Measurements from ENCODE around the gene FMO2.

FMO2 gene, protein sequence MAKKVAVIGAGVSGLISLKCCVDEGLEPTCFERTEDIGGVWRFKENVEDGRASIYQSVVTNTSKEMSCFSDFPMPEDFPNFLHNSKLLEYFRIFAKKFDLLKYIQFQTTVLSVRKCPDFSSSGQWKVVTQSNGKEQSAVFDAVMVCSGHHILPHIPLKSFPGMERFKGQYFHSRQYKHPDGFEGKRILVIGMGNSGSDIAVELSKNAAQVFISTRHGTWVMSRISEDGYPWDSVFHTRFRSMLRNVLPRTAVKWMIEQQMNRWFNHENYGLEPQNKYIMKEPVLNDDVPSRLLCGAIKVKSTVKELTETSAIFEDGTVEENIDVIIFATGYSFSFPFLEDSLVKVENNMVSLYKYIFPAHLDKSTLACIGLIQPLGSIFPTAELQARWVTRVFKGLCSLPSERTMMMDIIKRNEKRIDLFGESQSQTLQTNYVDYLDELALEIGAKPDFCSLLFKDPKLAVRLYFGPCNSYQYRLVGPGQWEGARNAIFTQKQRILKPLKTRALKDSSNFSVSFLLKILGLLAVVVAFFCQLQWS

GRCh38 chr1:171185091-171185490 is at the start of gene FMO2:
TSS of gene FMO2 (plus strand) at chr1:171185300. CDS start at chr1:171185714, 414 bp downstream.
- no peak for DNase-seq (ENCODE audit: low read depth)

GRCh38 chr1:171137580-171137979 is 47.5 kb upstream of the FMO2 start:
- no peak for DNase-seq (ENCODE audit: low read depth)

- no peak for DNase-seq (ENCODE audit: low read depth)
Measured at GRCh38 chr1:171138980-171139379, 46.1 kb upstream of the FMO2 start.

GRCh38 chr1:171139890-171140289 is 45.2 kb upstream of the FMO2 start:
- DNase-seq (ENCODE audit: low read depth) = no peak

DNA sequence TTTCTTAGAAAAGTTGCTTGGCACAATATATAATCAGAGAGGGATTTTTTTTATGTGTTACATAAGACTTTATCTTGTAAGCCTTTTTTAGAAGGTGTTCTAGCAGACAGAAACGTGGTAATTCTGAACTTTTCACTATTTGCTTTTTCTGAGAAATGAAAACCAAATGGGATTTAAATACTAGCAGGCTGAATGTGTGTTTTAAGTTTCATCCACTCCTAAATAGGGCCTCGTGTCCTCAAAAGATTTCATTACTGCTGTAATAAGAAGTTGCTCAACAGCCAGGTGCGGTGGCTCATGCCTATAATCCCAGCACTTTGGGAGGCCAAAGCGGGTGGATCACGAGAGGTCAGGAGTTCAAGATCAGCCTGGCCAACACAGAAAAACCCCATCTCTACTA is 44.7 kb upstream of the FMO2 start:
- no peak for DNase-seq (ENCODE audit: low read depth)

DNA sequence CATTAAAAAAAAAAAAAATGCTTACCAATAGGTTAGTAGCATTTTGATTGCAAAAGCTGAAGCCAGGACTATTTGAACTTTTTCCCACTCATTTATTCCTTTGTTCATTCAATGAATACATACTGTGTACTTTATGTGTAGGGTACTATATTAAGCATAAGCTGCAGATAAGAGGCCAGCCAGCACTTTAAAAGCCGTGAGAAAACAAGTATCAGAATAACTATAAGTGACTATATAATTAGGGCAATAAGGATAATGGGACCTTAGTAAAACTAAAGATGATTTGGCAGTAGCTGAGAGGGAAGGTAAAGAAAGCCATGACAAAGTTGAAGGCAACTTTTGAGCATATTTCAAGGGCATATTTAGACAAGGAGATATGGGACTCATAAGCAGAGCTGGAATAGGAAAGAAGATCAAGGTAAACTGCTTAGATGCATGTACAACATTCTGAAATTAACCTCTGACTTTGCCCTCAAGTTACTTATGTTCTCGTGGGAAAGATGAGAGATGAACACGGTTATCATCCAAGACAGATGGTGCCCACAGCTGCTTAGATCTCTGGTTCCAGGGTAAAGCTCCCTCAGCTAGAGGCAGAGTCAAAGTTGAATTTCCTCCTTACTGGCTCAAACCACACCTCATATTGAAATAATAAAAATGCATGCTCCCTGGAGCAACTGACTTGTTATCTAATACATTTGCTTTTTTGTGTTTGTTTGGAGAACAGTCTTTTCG is 44.0 kb upstream of the FMO2 start:
- DNase-seq (ENCODE audit: low read depth) = no peak

- no peak for DNase-seq (ENCODE audit: low read depth)
Measured at GRCh38 chr1:171141688-171142415, 43.2 kb upstream of the FMO2 start.

- DNase-seq (ENCODE audit: low read depth) = no peak
Measured at GRCh38 chr1:171142416-171143385, 42.4 kb upstream of the FMO2 start.

DNA sequence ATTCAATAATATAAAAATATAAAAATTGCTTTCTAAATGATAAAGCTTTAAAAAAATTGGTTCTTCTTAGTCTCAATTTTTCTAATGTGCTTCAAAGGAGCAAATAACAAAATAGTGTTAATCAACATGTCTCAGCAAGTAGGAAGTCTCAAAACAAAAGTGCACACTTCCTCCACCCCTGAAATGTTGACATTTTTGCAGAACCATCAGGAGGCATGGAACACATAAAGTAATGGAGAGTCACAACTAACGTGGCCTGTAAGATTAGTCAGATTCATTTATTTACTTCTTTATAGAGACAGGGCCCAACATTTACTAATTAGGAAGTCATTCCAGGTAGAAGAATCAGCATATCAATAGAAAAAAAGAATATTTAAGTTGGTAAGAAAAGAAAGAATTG is 34.9 kb upstream of the FMO2 start:
- DNase-seq (ENCODE audit: low read depth) = no peak

DNA sequence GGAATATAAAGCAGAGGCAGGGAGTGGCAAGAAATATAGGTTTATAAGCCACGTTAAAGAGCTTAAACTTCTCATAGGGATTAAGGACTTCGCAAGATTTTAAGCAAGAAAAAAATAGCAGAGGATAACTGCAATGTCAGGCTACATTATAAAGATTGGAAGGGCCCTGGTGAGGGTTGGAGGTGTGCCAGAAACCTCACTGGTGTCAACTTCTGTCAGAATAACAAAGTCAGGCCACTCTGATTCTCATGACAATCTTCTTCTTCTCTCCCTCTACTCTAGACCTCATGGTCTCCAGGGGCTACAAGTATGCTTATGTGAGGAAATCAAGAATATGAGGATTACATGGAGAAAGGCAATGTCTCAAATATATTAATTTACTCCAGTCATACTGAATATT is 32.6 kb upstream of the FMO2 start:
- DNase-seq (ENCODE audit: low read depth) = no peak

GRCh38 chr1:171155484-171155883 is 29.6 kb upstream of the FMO2 start:
- no peak for DNase-seq (ENCODE audit: low read depth)

GRCh38 chr1:171158096-171158495 is 27.0 kb upstream of the FMO2 start:
- no peak for DNase-seq (ENCODE audit: low read depth)

DNA sequence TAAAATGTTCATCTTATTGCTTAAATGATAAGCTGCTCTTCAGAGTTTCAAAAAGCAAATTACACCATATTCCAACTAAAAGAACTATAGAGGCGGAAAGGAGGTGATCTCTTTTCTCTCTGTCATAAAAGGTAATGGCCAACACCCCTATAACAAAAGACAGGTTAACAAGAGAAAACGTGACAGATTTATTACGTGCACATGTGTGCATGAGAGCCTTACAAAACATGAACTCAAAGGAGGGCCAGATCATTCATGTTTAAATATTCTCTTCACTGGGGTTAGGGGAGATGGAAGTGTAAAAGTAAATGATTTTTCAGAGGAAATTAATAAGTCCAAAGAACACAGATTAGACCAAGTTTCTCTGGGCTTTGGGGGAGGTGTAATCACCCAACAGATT is 26.5 kb upstream of the FMO2 start:
- no peak for DNase-seq (ENCODE audit: low read depth)

- DNase-seq (ENCODE audit: low read depth) = no peak
Measured at GRCh38 chr1:171159148-171159547, 26.0 kb upstream of the FMO2 start.

DNA sequence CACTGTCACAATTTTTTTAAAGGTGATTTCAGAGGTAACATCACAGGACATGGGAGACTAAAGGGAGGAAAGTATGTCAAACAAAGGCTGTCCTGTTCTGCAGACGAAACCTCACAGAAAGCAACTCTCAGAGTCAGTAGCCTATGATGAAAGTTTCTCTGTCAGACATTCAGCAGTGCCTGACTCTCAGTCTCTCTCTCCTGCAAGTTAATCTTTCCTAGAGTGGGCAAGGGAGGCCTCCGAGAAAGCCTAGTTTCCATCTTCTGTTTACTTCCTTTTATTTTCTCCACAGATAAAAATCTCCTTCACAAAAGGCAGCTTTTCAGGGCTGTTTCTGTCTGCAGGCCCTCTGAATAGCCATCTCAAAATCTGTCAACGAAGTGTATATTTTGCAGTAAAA is 24.9 kb upstream of the FMO2 start:
- DNase-seq (ENCODE audit: low read depth) = no peak

GRCh38 chr1:171160639-171161354 is 24.3 kb upstream of the FMO2 start:
- no peak for DNase-seq (ENCODE audit: low read depth)

GRCh38 chr1:171161431-171161830 is 23.7 kb upstream of the FMO2 start:
- DNase-seq (ENCODE audit: low read depth) = no peak

- DNase-seq (ENCODE audit: low read depth) = no peak
Measured at GRCh38 chr1:171166361-171166760, 18.7 kb upstream of the FMO2 start.

- no peak for DNase-seq (ENCODE audit: low read depth)
Measured at GRCh38 chr1:171167785-171168184, 17.3 kb upstream of the FMO2 start.

DNA sequence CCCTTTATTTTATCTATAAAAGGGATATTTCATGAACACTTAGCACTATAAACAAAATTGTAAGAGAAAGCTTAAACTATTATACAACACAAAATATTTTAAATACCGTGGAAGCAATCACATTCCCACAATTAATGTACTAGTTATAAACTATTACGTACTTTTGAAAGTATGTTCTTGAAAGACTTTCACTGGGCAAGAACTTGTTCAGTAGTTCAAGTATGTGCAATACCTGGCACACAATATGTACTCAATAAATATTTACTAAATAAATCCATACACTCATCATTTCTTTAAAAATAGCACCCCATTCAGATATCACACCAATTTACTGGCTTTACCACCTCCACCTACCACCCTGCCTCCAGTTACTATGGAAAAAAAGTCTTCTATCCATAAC is 12.6 kb upstream of the FMO2 start:
- DNase-seq (ENCODE audit: low read depth) = no peak

DNA sequence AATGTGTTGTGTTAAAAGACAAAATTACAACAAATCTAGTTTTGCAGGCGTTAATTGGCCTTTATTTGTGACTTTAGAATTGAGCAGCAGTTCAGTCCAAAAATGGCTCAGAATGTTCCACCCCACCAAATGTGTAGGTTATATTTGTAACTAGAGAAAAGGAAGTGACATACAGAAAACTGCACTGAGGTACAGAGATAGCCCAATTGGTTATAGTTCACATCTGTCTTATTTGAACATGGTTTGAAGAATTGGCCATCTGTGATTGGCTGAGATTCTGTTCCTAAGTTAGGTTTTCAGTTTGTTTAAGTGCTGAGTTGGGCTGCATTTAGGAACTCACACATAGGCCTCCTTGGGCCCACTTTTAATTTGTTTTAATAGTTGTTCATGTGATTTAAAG is 12.0 kb upstream of the FMO2 start:
- no peak for DNase-seq (ENCODE audit: low read depth)
